Panc1 (cell line): ENCODE results near the gene MAL. TPM values are rescaled to one million over a fixed set of nuclear protein-coding genes. Genes with fewer than 3 reads are reported as not detected.

Experiments
- ATAC-seq: fragments of 200-7000 bp; cut with Tn5 transposase; 2 replicates; pipeline ENCODE4 v1.9.1; 2020; ENCODE audit warnings: mild to moderate bottlenecking, moderate library complexity
- BruUV-seq: library from RNA; stranded (reverse); fragments of 400-500 nt; replicated peaks from 2 replicates; lab custom pipeline; 2021; lab: Mats Ljungman, UMichigan
- CTCF ChIA-PET: fragments of 300-600 bp; sonication (Branson Sonifier 250); formaldehyde crosslinking; loops from one replicate; lab custom pipeline; 2022; ENCODE audit warnings: antibody characterized with exemption; lab: Charles Lee
- POLR2A ChIA-PET: fragments of 300-600 bp; sonication (Branson Sonifier 250); formaldehyde crosslinking; loops from one replicate; lab custom pipeline; 2022; ENCODE audit warnings: antibody characterized with exemption; lab: Charles Lee
- DNase-seq: peaks from one replicate; pipeline ENCODE4 v3.0.0-alpha.2; 2010; ENCODE audit warnings: low read depth, low spot score
- H3K27ac ChIP-seq: 2 replicates; pipeline ENCODE4 v1.5.1; 2011; ENCODE audit warnings: mild to moderate bottlenecking, low read length, inconsistent platforms
- H3K27me3 ChIP-seq: fragments of 200-500 bp; sonication (Bioruptor generic); 2 replicates; pipeline ENCODE4 v1.6.0; 2014; ENCODE audit warnings: low read length, inconsistent platforms; ENCODE audit not compliant: control insufficient read depth, insufficient read depth
- H3K36me3 ChIP-seq: fragments of 200-500 bp; sonication (Bioruptor generic); 2 replicates; pipeline ENCODE4 v1.5.1; 2014; ENCODE audit warnings: inconsistent platforms, mild to moderate bottlenecking, low read length, moderate library complexity; ENCODE audit not compliant: control insufficient read depth, insufficient read depth
- H3K4me1 ChIP-seq: 2 replicates; pipeline ENCODE4 v1.5.1; 2011; ENCODE audit warnings: inconsistent platforms, mild to moderate bottlenecking, low read length, moderate library complexity; ENCODE audit not compliant: control insufficient read depth, insufficient read depth
- H3K4me3 ChIP-seq, 2 experiments: 2 replicates each; pipeline ENCODE4 v1.5.1; 2011 to 2012; ENCODE audit warnings: low read depth in 2 of 2, low read length in 2 of 2, mild to moderate bottlenecking in 2 of 2, inconsistent platforms in 1 of 2, moderate library complexity in 1 of 2
- H3K9me3 ChIP-seq: fragments of 200-500 bp; sonication (Bioruptor generic); 2 replicates; pipeline ENCODE4 v1.5.1; 2014; ENCODE audit warnings: low read depth, mild to moderate bottlenecking, inconsistent platforms, low read length, moderate library complexity; ENCODE audit not compliant: control insufficient read depth, insufficient read depth
- CTCF ChIP-seq: fragments of 450-650 bp; IDR thresholded peaks from 2 replicates; pipeline ENCODE4 v1.5.1; 2017; ENCODE audit warnings: mild to moderate bottlenecking
- POLR2AphosphoS5 ChIP-seq: IDR thresholded peaks from 2 replicates; pipeline ENCODE4 v1.6.1; 2012; ENCODE audit warnings: mild to moderate bottlenecking, low read depth, low read length, moderate library complexity
- SIN3A ChIP-seq: IDR thresholded peaks from 2 replicates; pipeline ENCODE4 v1.6.1; 2012; ENCODE audit warnings: low read depth, mild to moderate bottlenecking, low read length, moderate library complexity, borderline replicate concordance; ENCODE audit not compliant: insufficient read depth
- TCF7L2 ChIP-seq: IDR thresholded peaks from 2 replicates; pipeline ENCODE4 v1.6.1; 2011; ENCODE audit warnings: mild to moderate bottlenecking, low read depth, low read length, inconsistent platforms
- in situ Hi-C: cut with HindIII; loops from 2 replicates; pipeline ENCODE4 v1.10.0; 2016; ENCODE audit warnings: low sequenced_read_pairs, low pct_unique_long_range_greater_than_20kb
- intact Hi-C: fragments of 100-400 bp; cut with micrococcal nuclease; formaldehyde crosslinking; loops from one replicate; pipeline ENCODE4 v1.10.0; 2022; ENCODE audit not compliant: unreplicated experiment
- total RNA-seq: library from RNA; stranded (reverse); gene quantifications from one replicate; pipeline ENCODE4 v1.2.1, GENCODE V29; 2021; ENCODE audit not compliant: unreplicated experiment
- TF ChIP-seq, protein P1 (sequence below), 2 experiments: IDR thresholded peaks; 2 replicates each; pipeline ENCODE4 v1.6.1; 2011 to 2012; ENCODE audit warnings: low read depth in 2 of 2, control low read depth in 1 of 2, low read length in 1 of 2, mild to moderate bottlenecking in 1 of 2, moderate library complexity in 1 of 2; ENCODE audit not compliant: insufficient read depth in 1 of 2

Gene MAL
- total RNA-seq, 1 experiment from 2014 or later = 1.3 TPM

GRCh38 chr2:95061601-95062183 is 36.2 kb downstream of the MAL start:
- H3K4me3 ChIP-seq = no peak overlapping the region
- H3K27ac ChIP-seq = no peak overlapping the region
- no TSS peak for BruUV-seq
- no peaks in the 10 kb centered on the region for H3K4me1 ChIP-seq
- in situ Hi-C loops = no loop called here
- no peaks in the 10 kb centered on the region for H3K36me3 ChIP-seq
- no peaks in the 10 kb centered on the region for H3K27me3 ChIP-seq
- no peak for DNase-seq
- H3K9me3 ChIP-seq = no peaks in the 10 kb centered on the region
- TF ChIP-seq, protein P1, sequence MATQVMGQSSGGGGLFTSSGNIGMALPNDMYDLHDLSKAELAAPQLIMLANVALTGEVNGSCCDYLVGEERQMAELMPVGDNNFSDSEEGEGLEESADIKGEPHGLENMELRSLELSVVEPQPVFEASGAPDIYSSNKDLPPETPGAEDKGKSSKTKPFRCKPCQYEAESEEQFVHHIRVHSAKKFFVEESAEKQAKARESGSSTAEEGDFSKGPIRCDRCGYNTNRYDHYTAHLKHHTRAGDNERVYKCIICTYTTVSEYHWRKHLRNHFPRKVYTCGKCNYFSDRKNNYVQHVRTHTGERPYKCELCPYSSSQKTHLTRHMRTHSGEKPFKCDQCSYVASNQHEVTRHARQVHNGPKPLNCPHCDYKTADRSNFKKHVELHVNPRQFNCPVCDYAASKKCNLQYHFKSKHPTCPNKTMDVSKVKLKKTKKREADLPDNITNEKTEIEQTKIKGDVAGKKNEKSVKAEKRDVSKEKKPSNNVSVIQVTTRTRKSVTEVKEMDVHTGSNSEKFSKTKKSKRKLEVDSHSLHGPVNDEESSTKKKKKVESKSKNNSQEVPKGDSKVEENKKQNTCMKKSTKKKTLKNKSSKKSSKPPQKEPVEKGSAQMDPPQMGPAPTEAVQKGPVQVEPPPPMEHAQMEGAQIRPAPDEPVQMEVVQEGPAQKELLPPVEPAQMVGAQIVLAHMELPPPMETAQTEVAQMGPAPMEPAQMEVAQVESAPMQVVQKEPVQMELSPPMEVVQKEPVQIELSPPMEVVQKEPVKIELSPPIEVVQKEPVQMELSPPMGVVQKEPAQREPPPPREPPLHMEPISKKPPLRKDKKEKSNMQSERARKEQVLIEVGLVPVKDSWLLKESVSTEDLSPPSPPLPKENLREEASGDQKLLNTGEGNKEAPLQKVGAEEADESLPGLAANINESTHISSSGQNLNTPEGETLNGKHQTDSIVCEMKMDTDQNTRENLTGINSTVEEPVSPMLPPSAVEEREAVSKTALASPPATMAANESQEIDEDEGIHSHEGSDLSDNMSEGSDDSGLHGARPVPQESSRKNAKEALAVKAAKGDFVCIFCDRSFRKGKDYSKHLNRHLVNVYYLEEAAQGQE (IDR thresholded peaks at IDR 0.05; ENCODE audit: insufficient read depth in 1 of 2, low read depth in 2 of 2, low read length in 1 of 2) = no peak
- TF ChIP-seq POLR2AphosphoS5 (no peak), TCF7L2 (no peak), SIN3A (no peak), CTCF (no peak)
- no peak for ATAC-seq
- intact Hi-C loops = no loop called here
- ChIA-PET CTCF (interaction anchor here (0.9 kb wide), 1 partner anchor 18 kb away, joined by 4 read pairs; no protein-coding TSS in a partner anchor), POLR2A (no interaction called here)

GRCh38 chr2:95062242-95063085 is 37.0 kb downstream of the MAL start:
- H3K36me3 ChIP-seq = no peaks in the 10 kb centered on the region
- H3K27me3 ChIP-seq = no peaks in the 10 kb centered on the region
- H3K4me3 ChIP-seq = no peak overlapping the region
- H3K9me3 ChIP-seq = no peaks in the 10 kb centered on the region
- no peak for DNase-seq
- intact Hi-C loops = no loop called here
- in situ Hi-C loops = no loop called here
- ChIA-PET POLR2A (no interaction called here), CTCF (interaction anchor here (0.9 to 1.3 kb wide), 2 partner anchors 14 to 17 kb away, joined by 3 to 4 read pairs; no protein-coding TSS in a partner anchor)
- ATAC-seq = no peak
- no peak for TF ChIP-seq SIN3A
- TF ChIP-seq, protein P1 (IDR thresholded peaks at IDR 0.05; ENCODE audit: insufficient read depth in 1 of 2, low read depth in 2 of 2, low read length in 1 of 2) = no peak
- TF ChIP-seq CTCF = no peak
- no peak for TF ChIP-seq TCF7L2
- no peak for TF ChIP-seq POLR2AphosphoS5
- BruUV-seq = no TSS peak
- no peak overlapping the region for H3K27ac ChIP-seq
- no peaks in the 10 kb centered on the region for H3K4me1 ChIP-seq
